ENCODE results near the gene KIFC1.
"Not testable (repeated sequence)": the region's sequence is repeated elsewhere in the genome, so short reads cannot be mapped to it uniquely, and the experiment has no call there.

The KIFC1 gene

GRCh38 chr6:33375143-33375671, 16.4 kb upstream of the KIFC1 start:
- peak in 2 of 14 donors; percentile 1 for DNase-seq

- no peak for DNase-seq
These were observed 14.5 kb upstream of the KIFC1 start for GRCh38 chr6:33377171-33377570.

GRCh38 chr6:33379184-33379583, 12.4 kb upstream of the KIFC1 start:
- not testable (repeated sequence) for DNase-seq

GRCh38 chr6:33380272-33380981, 11.2 kb upstream of the KIFC1 start:
- no peak for DNase-seq

- no peak for DNase-seq
These were observed 8.0 kb upstream of the KIFC1 start for GRCh38 chr6:33383427-33384185.

- DNase-seq: no peak
These were observed 7.0 kb upstream of the KIFC1 start for GRCh38 chr6:33384581-33385020.

- no peak for DNase-seq
These were observed 1.4 kb upstream of the KIFC1 start for GRCh38 chr6:33390173-33390572.

- DNase-seq: no peak
These were observed 801 bp upstream of the KIFC1 start for GRCh38 chr6:33390767-33391277.

GRCh38 chr6:33391922-33392594, 435 bp downstream of the KIFC1 start:
- peak in 1 of 14 donors; percentile 60 for DNase-seq

- no peak for DNase-seq
These were observed 949 bp downstream of the KIFC1 start for GRCh38 chr6:33392595-33392948.

- no peak for DNase-seq
These were observed 1.4 kb downstream of the KIFC1 start for GRCh38 chr6:33392979-33393378.

GRCh38 chr6:33397541-33397940, 5.9 kb downstream of the KIFC1 start:
- no peak for DNase-seq

GRCh38 chr6:33398601-33399000, 7.0 kb downstream of the KIFC1 start:
- DNase-seq: not testable (repeated sequence)

GRCh38 chr6:33399881-33400280, 8.3 kb downstream of the KIFC1 start:
- not testable (repeated sequence) for DNase-seq

- no peak for DNase-seq
These were observed 13.3 kb downstream of the KIFC1 start for GRCh38 chr6:33404884-33405283.

- DNase-seq: no peak
These were observed 13.8 kb downstream of the KIFC1 start for GRCh38 chr6:33405386-33405940.

- DNase-seq: no peak
These were observed 14.5 kb downstream of the KIFC1 start for GRCh38 chr6:33406126-33406525.

GRCh38 chr6:33407132-33407718, 15.6 kb downstream of the KIFC1 start:
- DNase-seq: no peak

- peak; percentile 67 to 98 (median 94) for DNase-seq
These were observed 18.6 kb downstream of the KIFC1 start for GRCh38 chr6:33410050-33410710.

- DNase-seq: peak in 5 of 14 donors; percentile 41 to 87 (median 51)
These were observed 19.3 kb downstream of the KIFC1 start, which contains the start of gene PHF1 for GRCh38 chr6:33410711-33411631. PHF1 (plus strand) TSS chr6:33411014; CDS start chr6:33412264, 1,250 bp downstream.

Data from C1 segment of cervical spinal cord (tissue), 14 donors.